Measurements from ENCODE around the gene TYMP. TPM values are rescaled to one million over a fixed set of nuclear protein-coding genes. Genes with fewer than 3 reads are reported as not detected.

TYMP gene
- total and polyA plus RNA-seq, 2 donors (not counting 1 experiment from before 2014, with no cell fraction given), result 43.6 to 45.1 TPM

DNA sequence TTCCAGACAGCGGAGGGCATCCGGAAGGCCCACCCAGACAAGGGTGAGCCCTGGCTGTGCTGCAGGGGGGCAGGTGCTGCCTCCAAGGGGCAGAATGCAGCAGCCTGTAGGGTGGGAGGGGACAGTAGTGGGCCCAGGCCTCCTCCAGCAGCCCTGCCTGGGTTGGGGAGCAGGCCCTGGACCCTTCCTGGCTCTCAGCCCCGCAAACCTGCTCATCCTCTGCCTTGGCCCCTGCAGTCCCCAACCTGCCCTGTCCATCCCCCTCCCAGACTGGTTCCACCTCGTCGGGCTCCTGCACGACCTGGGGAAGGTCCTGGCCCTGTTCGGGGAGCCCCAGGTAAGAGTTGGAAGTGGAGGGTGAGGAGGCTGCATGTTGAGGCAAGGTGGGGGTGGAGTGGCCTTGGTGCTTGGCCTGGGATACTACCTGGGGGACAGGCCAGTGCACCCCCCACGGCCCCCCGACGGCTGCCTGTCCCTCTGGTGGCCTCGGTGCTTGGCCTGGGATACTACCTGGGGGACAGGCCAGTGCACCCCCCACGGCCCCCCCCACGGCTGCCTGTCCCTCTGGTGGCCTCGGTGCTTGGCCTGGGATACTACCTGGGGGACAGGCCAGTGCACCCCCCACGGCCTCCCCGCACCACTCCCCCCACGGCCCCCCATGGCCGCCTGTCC is 41.7 kb downstream of the TYMP start:
- Mint-ChIP-seq H3K4me3 (no peak overlapping the region), H3K27ac (no peak overlapping the region), H3K27me3 (no peaks in the 10 kb centered on the region), H3K4me1 (peaks cover 22% of the 10 kb centered on the region), H3K9me3 (ENCODE audit: insufficient read depth) (no peaks in the 10 kb centered on the region)
- ATAC-seq (ENCODE audit: low read depth), result no peak
- intact Hi-C loops (cut with micrococcal nuclease), result no loop called here
- no peaks in the 10 kb centered on the region for H4K20me1 ChIP-seq (ENCODE audit: control insufficient read depth, insufficient read depth, low read length, poor library complexity, severe bottlenecking)
- H3K9ac ChIP-seq (ENCODE audit: low read length), result no peak overlapping the region
- peaks cover 0 to 8% (median 0%) of the 10 kb centered on the region in 4 experiments for H3K27me3 ChIP-seq (replicated peaks in 1 of 4; ENCODE audit: control extremely low read depth in 1 of 4, control insufficient read depth in 3 of 4, insufficient read depth in 4 of 4, low read length in 3 of 4)
- no peak for DNase-seq
- H3K9me3 ChIP-seq (ENCODE audit: control extremely low read depth in 1 of 3, control insufficient read depth in 2 of 3, insufficient read depth in 1 of 3, low read length in 2 of 3), result no peaks in the 10 kb centered on the region
- POLR2A ChIA-PET, result no interaction called here
- peaks cover 13 to 22% of the 10 kb centered on the region in 2 donors for H3K4me1 ChIP-seq (ENCODE audit: control insufficient read depth in 2 of 2, insufficient read depth in 2 of 2, low read length in 2 of 2)
- CTCF ChIA-PET, result no interaction called here
- peaks cover 4% of the 10 kb centered on the region for H3K79me2 ChIP-seq (ENCODE audit: control insufficient read depth, insufficient read depth, low read length)
- no peak overlapping the region for H3K27ac ChIP-seq (ENCODE audit: low read length in 2 of 2)
- no peak overlapping the region for H3K4me2 ChIP-seq (replicated peaks; ENCODE audit: low read depth, low read length, poor library complexity, severe bottlenecking)
- H2AFZ ChIP-seq (ENCODE audit: insufficient read depth, low read depth, low read length, poor library complexity, severe bottlenecking), result no peak overlapping the region
- H3K36me3 ChIP-seq (replicated peaks in 1 of 2; ENCODE audit: control extremely low read depth in 1 of 2, control insufficient read depth in 1 of 2, extremely low read depth in 1 of 2, insufficient read depth in 2 of 2, low read length in 1 of 2), result no peaks in the 10 kb centered on the region
- TF ChIP-seq EZH2 (IDR thresholded peaks at IDR 0.05; ENCODE audit: borderline replicate concordance, insufficient read depth, low read depth, low read length, poor library complexity, severe bottlenecking) (no peak), CTCF (IDR thresholded peaks at IDR 0.05) (no peak)
- no peak overlapping the region for H3K4me3 ChIP-seq (ENCODE audit: control extremely low read depth in 1 of 5, extremely low read depth in 1 of 5, insufficient read depth in 1 of 5, low read depth in 2 of 5, low read length in 4 of 5)
- WGBS (ENCODE audit: insufficient coverage), result 86% methylated on average over 11 of the region's 18 CpGs

DNA sequence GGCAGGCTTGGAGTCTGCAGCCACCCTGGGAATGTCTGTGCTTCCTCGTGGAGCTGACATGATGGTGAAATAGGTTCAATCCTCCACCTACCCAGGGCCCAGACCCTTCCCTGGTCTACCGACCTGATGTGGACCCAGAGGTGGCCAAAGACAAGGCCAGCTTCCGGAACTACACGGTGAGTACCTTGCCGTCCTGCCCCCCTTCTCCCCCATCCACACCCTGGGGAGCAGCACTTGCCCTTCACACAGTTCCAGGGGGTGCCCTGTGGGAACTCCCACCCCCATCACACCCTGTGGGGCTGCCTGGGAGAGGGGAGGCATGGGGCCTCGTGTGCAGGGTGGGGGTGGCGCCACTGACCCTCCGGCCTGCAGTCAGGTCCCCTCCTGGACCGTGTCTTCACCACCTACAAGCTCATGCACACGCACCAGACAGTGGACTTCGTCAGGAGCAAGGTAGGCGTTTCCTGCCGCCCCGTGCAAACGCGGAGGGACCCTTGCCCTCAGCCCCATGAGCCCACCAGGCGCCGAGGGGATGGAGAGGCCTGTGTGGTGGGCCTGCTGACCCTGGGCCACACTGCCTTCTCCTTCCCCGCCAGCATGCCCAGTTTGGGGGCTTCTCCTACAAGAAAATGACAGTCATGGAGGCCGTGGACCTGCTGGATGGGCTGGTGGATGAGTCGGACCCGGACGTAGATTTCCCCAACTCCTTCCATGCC is 42.4 kb downstream of the TYMP start:
- Histone ChIP-seq H3K79me2 (ENCODE audit: control insufficient read depth, insufficient read depth, low read length) (peaks cover 4% of the 10 kb centered on the region), H3K4me3 (ENCODE audit: control extremely low read depth in 1 of 5, extremely low read depth in 1 of 5, insufficient read depth in 1 of 5, low read depth in 2 of 5, low read length in 4 of 5) (no peak overlapping the region), H3K9me3 (ENCODE audit: control extremely low read depth in 1 of 3, control insufficient read depth in 2 of 3, insufficient read depth in 1 of 3, low read length in 2 of 3) (no peaks in the 10 kb centered on the region), H3K4me1 (ENCODE audit: control insufficient read depth in 2 of 2, insufficient read depth in 2 of 2, low read length in 2 of 2) (peaks cover 13 to 27% of the 10 kb centered on the region in 2 donors), H3K27ac (ENCODE audit: low read length in 2 of 2) (no peak overlapping the region), H3K27me3 (replicated peaks in 1 of 4; ENCODE audit: control extremely low read depth in 1 of 4, control insufficient read depth in 3 of 4, insufficient read depth in 4 of 4, low read length in 3 of 4) (peaks cover 0 to 15% (median 2%) of the 10 kb centered on the region in 4 experiments), H2AFZ (ENCODE audit: insufficient read depth, low read depth, low read length, poor library complexity, severe bottlenecking) (no peak overlapping the region), H3K9ac (ENCODE audit: low read length) (no peak overlapping the region), H4K20me1 (ENCODE audit: control insufficient read depth, insufficient read depth, low read length, poor library complexity, severe bottlenecking) (peaks cover 5% of the 10 kb centered on the region), H3K36me3 (replicated peaks in 1 of 2; ENCODE audit: control extremely low read depth in 1 of 2, control insufficient read depth in 1 of 2, extremely low read depth in 1 of 2, insufficient read depth in 2 of 2, low read length in 1 of 2) (no peaks in the 10 kb centered on the region), H3K4me2 (replicated peaks; ENCODE audit: low read depth, low read length, poor library complexity, severe bottlenecking) (peak overlapping the region; percentile 17)
- ATAC-seq (ENCODE audit: low read depth) (no peak), DNase-seq (no peak)
- no peaks in the 10 kb centered on the region for H3K27me3 Mint-ChIP-seq
- 87% methylated on average over 14 of the region's 23 CpGs for WGBS (ENCODE audit: insufficient coverage)
- POLR2A ChIA-PET, result no interaction called here
- no peak overlapping the region for H3K27ac Mint-ChIP-seq
- CTCF ChIA-PET, result interaction anchor here (1.1 to 2.0 kb wide), 2 partner anchors 38 to 159 kb away, joined by 3 to 4 read pairs; partner anchors contain the start of gene SCO2
- no peaks in the 10 kb centered on the region for H3K9me3 Mint-ChIP-seq (ENCODE audit: insufficient read depth)
- no peak for TF ChIP-seq EZH2 (IDR thresholded peaks at IDR 0.05; ENCODE audit: borderline replicate concordance, insufficient read depth, low read depth, low read length, poor library complexity, severe bottlenecking)
- no peak for TF ChIP-seq CTCF (IDR thresholded peaks at IDR 0.05)
- H3K4me1 Mint-ChIP-seq, result peaks cover 22% of the 10 kb centered on the region
- intact Hi-C loops (cut with micrococcal nuclease), result no loop called here
- H3K4me3 Mint-ChIP-seq, result no peak overlapping the region

All from B cell (primary cell).